ENCODE results near the gene ATP6V0D1. TPM values are rescaled to one million over a fixed set of nuclear protein-coding genes. Genes with fewer than 3 reads are reported as not detected.

The ATP6V0D1 gene
- total RNA-seq, 1 experiment from 2014 or later: 50.5 TPM

GRCh38 chr16:67406111-67406971, 74.6 kb downstream of the ATP6V0D1 start:
- Mint-ChIP-seq H3K36me3 (ENCODE audit: insufficient read depth, unreplicated experiment) (no peaks in the 10 kb centered on the region), H3K9me3 (ENCODE audit: unreplicated experiment) (no peaks in the 10 kb centered on the region)

GRCh38 chr16:67405336-67405735, 75.6 kb downstream of the ATP6V0D1 start:
- no TSS peak for BruUV-seq (replicated peaks)

More at GRCh38 chr16:67406111-67406971, 74.6 kb downstream of the ATP6V0D1 start:
- peak; percentile 36 for DNase-seq (ENCODE audit: unreplicated experiment)
- Mint-ChIP-seq H3K27ac (ENCODE audit: low read depth, unreplicated experiment) (no peak overlapping the region), H3K4me3 (ENCODE audit: unreplicated experiment) (no peak overlapping the region), H3K27me3 (ENCODE audit: insufficient read depth, unreplicated experiment) (no peaks in the 10 kb centered on the region), H3K4me1 (ENCODE audit: insufficient read depth, unreplicated experiment) (peaks cover 5% of the 10 kb centered on the region)
- TF ChIP-seq, protein P1, sequence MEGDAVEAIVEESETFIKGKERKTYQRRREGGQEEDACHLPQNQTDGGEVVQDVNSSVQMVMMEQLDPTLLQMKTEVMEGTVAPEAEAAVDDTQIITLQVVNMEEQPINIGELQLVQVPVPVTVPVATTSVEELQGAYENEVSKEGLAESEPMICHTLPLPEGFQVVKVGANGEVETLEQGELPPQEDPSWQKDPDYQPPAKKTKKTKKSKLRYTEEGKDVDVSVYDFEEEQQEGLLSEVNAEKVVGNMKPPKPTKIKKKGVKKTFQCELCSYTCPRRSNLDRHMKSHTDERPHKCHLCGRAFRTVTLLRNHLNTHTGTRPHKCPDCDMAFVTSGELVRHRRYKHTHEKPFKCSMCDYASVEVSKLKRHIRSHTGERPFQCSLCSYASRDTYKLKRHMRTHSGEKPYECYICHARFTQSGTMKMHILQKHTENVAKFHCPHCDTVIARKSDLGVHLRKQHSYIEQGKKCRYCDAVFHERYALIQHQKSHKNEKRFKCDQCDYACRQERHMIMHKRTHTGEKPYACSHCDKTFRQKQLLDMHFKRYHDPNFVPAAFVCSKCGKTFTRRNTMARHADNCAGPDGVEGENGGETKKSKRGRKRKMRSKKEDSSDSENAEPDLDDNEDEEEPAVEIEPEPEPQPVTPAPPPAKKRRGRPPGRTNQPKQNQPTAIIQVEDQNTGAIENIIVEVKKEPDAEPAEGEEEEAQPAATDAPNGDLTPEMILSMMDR (IDR thresholded peaks at IDR 0.05; ENCODE audit: unreplicated experiment): no peak
- intact Hi-C loops (cut with micrococcal nuclease): no loop called here
- POLR2A ChIA-PET: no interaction called here
- CTCF ChIA-PET: interaction anchor here (1.8 kb wide), 1 partner anchor 10 kb away, joined by 8 read pairs; the partner anchor contains the start of gene ZDHHC1
- BruUV-seq (replicated peaks): no TSS peak

DNA sequence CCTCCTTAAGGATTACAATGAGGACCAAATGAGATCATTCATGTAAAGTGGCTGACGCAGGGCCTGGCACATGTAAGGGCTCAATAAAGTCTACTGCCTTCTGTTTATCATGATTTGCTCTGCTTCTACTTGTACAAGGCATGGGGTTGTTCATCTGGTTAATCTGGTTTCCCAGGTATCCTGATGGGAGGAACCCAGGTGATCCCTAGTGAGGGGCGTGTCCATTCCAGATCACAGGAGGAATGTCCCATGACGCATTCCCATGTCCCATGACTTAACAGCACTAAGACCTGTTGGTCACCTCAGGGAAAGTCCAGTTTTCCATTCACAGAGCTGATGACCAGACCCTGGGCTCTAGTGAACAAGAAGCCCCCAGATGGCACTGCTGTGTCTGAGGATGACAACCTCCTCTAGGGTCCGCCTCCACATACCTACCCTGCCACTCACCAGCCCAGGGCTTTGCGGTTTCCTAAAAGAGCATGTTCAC, 76.2 kb downstream of the ATP6V0D1 start:
- DNase-seq (ENCODE audit: unreplicated experiment): no peak
- Mint-ChIP-seq H3K4me3 (ENCODE audit: unreplicated experiment) (no peak overlapping the region), H3K36me3 (ENCODE audit: insufficient read depth, unreplicated experiment) (peaks cover 6% of the 10 kb centered on the region), H3K27me3 (ENCODE audit: insufficient read depth, unreplicated experiment) (no peaks in the 10 kb centered on the region), H3K9me3 (ENCODE audit: unreplicated experiment) (no peaks in the 10 kb centered on the region), H3K4me1 (ENCODE audit: insufficient read depth, unreplicated experiment) (peaks cover 5% of the 10 kb centered on the region), H3K27ac (ENCODE audit: low read depth, unreplicated experiment) (no peak overlapping the region)
- POLR2A ChIA-PET: no interaction called here
- intact Hi-C loops (cut with micrococcal nuclease): no loop called here
- TF ChIP-seq, protein P1 (IDR thresholded peaks at IDR 0.05; ENCODE audit: unreplicated experiment): no peak
- CTCF ChIA-PET: no interaction called here
- no TSS peak for BruUV-seq (replicated peaks)

More at GRCh38 chr16:67405336-67405735, 75.6 kb downstream of the ATP6V0D1 start:
- Mint-ChIP-seq H3K27me3 (ENCODE audit: insufficient read depth, unreplicated experiment) (no peaks in the 10 kb centered on the region), H3K4me1 (ENCODE audit: insufficient read depth, unreplicated experiment) (peaks cover 5% of the 10 kb centered on the region), H3K9me3 (ENCODE audit: unreplicated experiment) (no peaks in the 10 kb centered on the region), H3K4me3 (ENCODE audit: unreplicated experiment) (no peak overlapping the region), H3K27ac (ENCODE audit: low read depth, unreplicated experiment) (no peak overlapping the region), H3K36me3 (ENCODE audit: insufficient read depth, unreplicated experiment) (peaks cover 6% of the 10 kb centered on the region)
- ChIA-PET POLR2A (no interaction called here), CTCF (no interaction called here)
- DNase-seq (ENCODE audit: unreplicated experiment): no peak
- TF ChIP-seq, protein P1 (IDR thresholded peaks at IDR 0.05; ENCODE audit: unreplicated experiment): no peak
- intact Hi-C loops (cut with micrococcal nuclease): no loop called here

- TF ChIP-seq, protein P1 (IDR thresholded peaks at IDR 0.05; ENCODE audit: unreplicated experiment): no peak
- Mint-ChIP-seq H3K36me3 (ENCODE audit: insufficient read depth, unreplicated experiment) (peaks cover 6% of the 10 kb centered on the region), H3K4me3 (ENCODE audit: unreplicated experiment) (no peak overlapping the region), H3K4me1 (ENCODE audit: insufficient read depth, unreplicated experiment) (peaks cover 5% of the 10 kb centered on the region), H3K9me3 (ENCODE audit: unreplicated experiment) (no peaks in the 10 kb centered on the region), H3K27me3 (ENCODE audit: insufficient read depth, unreplicated experiment) (no peaks in the 10 kb centered on the region), H3K27ac (ENCODE audit: low read depth, unreplicated experiment) (no peak overlapping the region)
- DNase-seq (ENCODE audit: unreplicated experiment): no peak
- ChIA-PET POLR2A (no interaction called here), CTCF (no interaction called here)
- BruUV-seq (replicated peaks): no TSS peak
- intact Hi-C loops (cut with micrococcal nuclease): no loop called here
Observed at GRCh38 chr16:67403976-67404555, 76.9 kb downstream of the ATP6V0D1 start.
